ENCODE measurements around the gene CFL2. TPM values are rescaled to one million over a fixed set of nuclear protein-coding genes. Genes with fewer than 3 reads are reported as not detected.

CFL2 gene
- total RNA-seq, 2 donors from 2014 or later, result 13.7 to 16.5 TPM

DNA sequence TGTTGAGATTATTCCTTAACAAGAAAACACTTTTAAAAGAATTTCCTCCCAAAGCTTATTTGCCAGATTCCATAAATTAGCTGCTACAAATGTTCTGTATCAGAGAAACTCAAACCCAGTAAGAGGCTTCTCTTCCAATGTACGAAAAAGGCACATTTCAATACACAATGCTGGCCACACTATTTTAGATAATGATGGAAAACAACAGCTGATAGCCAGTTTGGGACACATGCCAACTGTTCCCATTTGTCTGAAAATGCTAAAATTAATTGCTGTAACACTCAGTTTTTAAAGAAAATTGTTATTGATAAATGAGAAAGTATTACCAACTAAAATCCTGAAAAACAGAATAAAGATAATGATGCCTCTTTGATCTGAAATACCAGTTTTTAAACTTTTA lies 4.4 kb downstream of the CFL2 start:
- Mint-ChIP-seq H3K4me3 (no peak overlapping the region), H3K27me3 (ENCODE audit: insufficient read depth) (peaks cover 2% of the 10 kb centered on the region), H3K9me3 (no peaks in the 10 kb centered on the region), H3K27ac (no peak overlapping the region), H3K4me1 (peaks cover 5% of the 10 kb centered on the region), H3K36me3 (ENCODE audit: low read depth) (peaks cover 5% of the 10 kb centered on the region)
- no peak for TF ChIP-seq CTCF (conservative IDR thresholded peaks at IDR 0.05)
- DNase-seq, result no peak
- Histone ChIP-seq H3K4me3 (ENCODE audit: low read length) (no peak overlapping the region), H3K27ac (ENCODE audit: low read depth, low read length) (no peak overlapping the region), H3K4me1 (ENCODE audit: control insufficient read depth, insufficient read depth, low read length) (no peaks in the 10 kb centered on the region), H3K27me3 (ENCODE audit: control insufficient read depth, insufficient read depth, low read length, poor library complexity, severe bottlenecking) (peaks cover 1% of the 10 kb centered on the region), H3K9me3 (ENCODE audit: control insufficient read depth, low read length) (no peaks in the 10 kb centered on the region), H3K9ac (ENCODE audit: extremely low read depth, low read length, poor library complexity, severe bottlenecking) (no peak overlapping the region), H3K36me3 (ENCODE audit: control insufficient read depth, insufficient read depth, low read length) (peaks cover 16% of the 10 kb centered on the region)
- 86 to 96% methylated on average over 1 of the region's 1 CpG for WGBS, 2 experiments (ENCODE audit: insufficient coverage in 1 of 2, insufficient read length in 1 of 2)

DNA sequence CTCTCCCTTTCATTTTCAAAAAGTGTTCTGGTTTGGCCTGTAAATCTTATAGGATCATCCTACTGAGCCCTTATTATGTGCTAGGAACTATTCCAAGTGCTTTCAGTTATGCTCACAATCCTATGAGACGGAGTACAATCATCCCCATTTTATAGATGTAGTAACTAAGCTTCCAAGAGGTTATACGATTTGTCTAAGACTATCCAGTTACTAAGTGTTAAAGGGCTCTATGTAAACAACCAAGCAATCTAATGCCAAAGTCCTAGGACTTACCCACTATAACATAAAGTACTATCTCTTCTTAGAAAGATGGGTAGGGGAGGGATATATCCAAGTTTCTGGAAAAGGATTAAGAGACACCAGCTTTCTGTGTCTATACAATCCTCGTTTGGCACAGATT lies 6.7 kb downstream of the CFL2 start:
- Histone ChIP-seq H3K27me3 (ENCODE audit: control insufficient read depth, insufficient read depth, low read length, poor library complexity, severe bottlenecking) (no peaks in the 10 kb centered on the region), H3K4me1 (ENCODE audit: control insufficient read depth, insufficient read depth, low read length) (no peaks in the 10 kb centered on the region), H3K9ac (ENCODE audit: extremely low read depth, low read length, poor library complexity, severe bottlenecking) (no peak overlapping the region), H3K36me3 (ENCODE audit: control insufficient read depth, insufficient read depth, low read length) (peaks cover 16% of the 10 kb centered on the region), H3K9me3 (ENCODE audit: control insufficient read depth, low read length) (no peaks in the 10 kb centered on the region), H3K4me3 (ENCODE audit: low read length) (no peak overlapping the region), H3K27ac (ENCODE audit: low read depth, low read length) (no peak overlapping the region)
- 100% methylated on average over 2 of the region's 3 CpGs for WGBS, 2 experiments (ENCODE audit: insufficient coverage in 1 of 2, insufficient read length in 1 of 2)
- no peak overlapping the region for H3K4me3 Mint-ChIP-seq
- no peak for DNase-seq
- H3K36me3 Mint-ChIP-seq (ENCODE audit: low read depth), result peaks cover 5% of the 10 kb centered on the region
- H3K27me3 Mint-ChIP-seq (ENCODE audit: insufficient read depth), result no peaks in the 10 kb centered on the region
- H3K4me1 Mint-ChIP-seq, result no peaks in the 10 kb centered on the region
- H3K9me3 Mint-ChIP-seq, result no peaks in the 10 kb centered on the region
- H3K27ac Mint-ChIP-seq, result no peak overlapping the region
- no peak for TF ChIP-seq CTCF (conservative IDR thresholded peaks at IDR 0.05)

DNA sequence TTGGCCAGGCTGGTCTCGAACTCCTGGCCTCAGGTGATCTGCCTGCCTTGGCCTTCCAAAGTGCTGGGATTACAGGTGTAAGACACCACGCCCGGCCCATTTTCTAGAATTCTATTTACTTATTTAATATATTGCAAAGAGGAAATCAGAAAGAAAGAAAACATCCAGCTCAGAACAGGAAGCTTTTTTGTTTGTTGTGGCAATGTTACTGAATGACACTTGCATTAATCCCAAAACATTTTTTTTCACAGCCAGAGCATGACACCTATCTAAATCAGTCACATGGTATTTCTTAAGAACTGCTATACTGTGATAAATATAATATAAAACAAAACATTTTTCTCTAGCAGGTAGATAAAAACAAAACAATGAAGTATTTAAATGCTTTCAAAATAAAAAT lies 12.6 kb downstream of the CFL2 start:
- H3K4me3 ChIP-seq (ENCODE audit: low read length), result no peak overlapping the region
- no peaks in the 10 kb centered on the region for H3K4me1 ChIP-seq (ENCODE audit: control insufficient read depth, insufficient read depth, low read length)
- no peaks in the 10 kb centered on the region for H3K36me3 Mint-ChIP-seq (ENCODE audit: low read depth)
- no peak for DNase-seq
- no peaks in the 10 kb centered on the region for H3K27me3 Mint-ChIP-seq (ENCODE audit: insufficient read depth)
- H3K4me3 Mint-ChIP-seq, result no peak overlapping the region
- H3K27me3 ChIP-seq (ENCODE audit: control insufficient read depth, insufficient read depth, low read length, poor library complexity, severe bottlenecking), result no peaks in the 10 kb centered on the region
- H3K36me3 ChIP-seq (ENCODE audit: control insufficient read depth, insufficient read depth, low read length), result no peaks in the 10 kb centered on the region
- H3K9me3 Mint-ChIP-seq, result no peaks in the 10 kb centered on the region
- H3K4me1 Mint-ChIP-seq, result no peaks in the 10 kb centered on the region
- WGBS, 2 experiments (ENCODE audit: insufficient coverage in 1 of 2, insufficient read length in 1 of 2), result no CpG with 5 or more reads among the region's 3 CpGs
- H3K9ac ChIP-seq (ENCODE audit: extremely low read depth, low read length, poor library complexity, severe bottlenecking), result no peak overlapping the region
- no peak overlapping the region for H3K27ac Mint-ChIP-seq
- TF ChIP-seq CTCF (conservative IDR thresholded peaks at IDR 0.05), result no peak
- no peak overlapping the region for H3K27ac ChIP-seq (ENCODE audit: low read depth, low read length)
- H3K9me3 ChIP-seq (ENCODE audit: control insufficient read depth, low read length), result no peaks in the 10 kb centered on the region
